ENCODE measurements around the gene TEAD1. TPM values are rescaled to one million over a fixed set of nuclear protein-coding genes. Genes with fewer than 3 reads are reported as not detected.

The TEAD1 gene
- total RNA-seq, 1 donor from 2014 or later, result 25.7 TPM

DNA sequence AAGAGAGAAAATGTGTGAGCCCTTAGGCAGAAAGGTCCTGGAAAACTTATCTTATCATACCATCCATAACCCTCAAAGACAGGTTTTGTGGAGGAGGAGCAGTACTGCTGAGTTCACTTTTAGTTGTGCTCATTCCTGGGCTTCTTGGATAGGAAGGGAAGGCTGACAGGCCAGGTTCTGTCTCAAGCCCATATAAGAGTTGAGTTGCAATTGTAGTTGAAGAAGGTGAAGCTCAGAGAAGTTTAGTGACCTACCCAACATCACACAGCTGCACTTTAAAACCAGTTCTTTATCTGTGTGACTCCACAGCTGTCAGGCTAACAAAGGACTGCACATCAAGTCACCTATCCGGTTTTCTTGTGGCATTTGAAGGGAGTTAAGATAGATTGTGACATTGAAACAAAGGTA is 13.0 kb downstream of the TEAD1 start:
- DNase-seq, result no peak

DNA sequence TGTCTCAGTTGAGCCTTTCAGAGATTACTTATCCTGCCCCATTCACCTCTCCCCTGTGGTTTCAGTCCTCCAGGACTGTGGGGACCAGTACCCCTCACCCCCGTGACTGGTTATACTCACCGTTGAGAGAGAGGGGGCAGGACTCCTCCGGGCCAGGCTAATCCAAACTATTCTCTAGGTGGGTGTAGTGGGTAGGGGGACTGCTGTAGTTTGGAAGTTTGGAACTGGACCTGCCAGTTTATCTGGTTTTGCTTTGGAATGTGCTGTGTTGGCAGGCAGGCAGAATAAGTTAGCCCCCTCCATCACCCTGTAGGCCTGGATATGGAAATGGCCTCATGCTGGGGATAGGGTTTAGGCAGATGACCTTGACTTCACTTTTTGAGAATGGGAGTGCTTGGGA is 13.5 kb downstream of the TEAD1 start:
- DNase-seq, result no peak

DNA sequence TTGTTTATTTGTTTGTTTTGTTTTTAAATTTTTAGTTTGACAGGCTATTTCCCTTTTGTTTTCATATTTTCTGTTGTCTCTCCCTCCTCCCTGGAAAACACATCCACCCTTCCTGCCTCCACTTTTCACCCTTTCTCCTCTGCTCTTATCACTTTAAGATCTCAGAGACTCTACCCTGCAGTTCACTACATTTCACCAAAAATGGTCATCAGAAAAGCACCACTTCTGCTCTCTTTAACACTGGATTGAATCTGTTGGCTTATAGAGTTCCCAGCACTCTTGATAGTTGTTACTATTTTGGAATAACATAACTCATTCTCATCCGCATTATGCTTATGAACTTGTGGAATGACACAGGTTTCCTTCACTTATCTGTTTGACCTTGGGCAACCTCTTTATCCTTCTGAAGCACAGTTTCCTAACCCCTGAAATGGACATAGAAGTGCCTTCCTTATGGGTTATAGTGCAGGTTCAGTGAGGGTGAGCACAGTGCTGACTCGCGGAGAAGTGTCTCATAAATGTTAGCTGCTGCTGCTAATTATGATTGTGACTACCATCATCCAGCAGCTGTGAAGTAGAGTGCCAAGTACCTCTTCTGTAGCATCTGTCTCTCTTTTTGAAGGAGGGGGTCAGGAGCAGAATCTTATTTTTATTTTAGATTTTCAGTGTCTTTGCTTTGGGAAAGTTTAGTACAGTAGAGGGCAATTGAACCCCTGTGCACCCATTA is 15.0 kb downstream of the TEAD1 start:
- no peak for DNase-seq

DNA sequence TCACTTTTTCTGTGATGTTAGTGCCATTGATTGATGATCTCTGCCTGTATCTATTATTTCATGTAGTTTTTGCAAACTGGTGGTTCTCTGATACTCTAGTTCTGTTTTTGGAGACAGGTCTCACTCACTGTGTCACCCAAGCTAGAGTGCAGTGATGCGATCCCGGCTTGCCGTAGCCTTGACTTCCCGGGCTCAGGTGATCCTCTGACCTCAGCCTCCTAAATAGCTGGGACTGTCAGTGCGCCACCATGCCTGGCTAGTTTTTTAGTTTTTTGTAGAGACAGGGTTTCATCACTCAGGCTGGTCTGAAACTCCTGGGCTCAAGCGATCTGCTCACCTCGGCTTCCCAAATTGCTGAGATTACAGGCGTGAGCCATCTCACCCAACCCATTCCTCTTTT is 16.4 kb downstream of the TEAD1 start:
- no peak for DNase-seq

DNA sequence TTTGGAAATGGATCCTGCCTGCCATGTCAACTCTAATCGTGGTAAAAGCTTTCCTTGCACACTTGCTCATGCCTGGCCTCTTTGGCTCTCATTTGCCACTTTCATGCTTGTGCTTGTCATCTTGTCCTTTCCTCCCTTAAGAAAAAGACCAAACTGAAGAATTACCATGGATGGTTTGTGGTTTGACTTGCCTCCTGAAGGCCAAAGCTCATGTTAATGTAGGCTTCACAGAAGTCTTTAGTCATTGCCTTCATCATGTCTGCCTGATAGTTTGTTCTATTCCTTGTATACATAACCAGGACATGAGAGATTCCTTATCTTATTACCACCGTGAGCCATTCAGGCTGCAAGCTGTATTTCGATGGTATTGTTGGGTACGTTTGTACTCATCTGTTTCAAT is 17.3 kb downstream of the TEAD1 start:
- no peak for DNase-seq

DNA sequence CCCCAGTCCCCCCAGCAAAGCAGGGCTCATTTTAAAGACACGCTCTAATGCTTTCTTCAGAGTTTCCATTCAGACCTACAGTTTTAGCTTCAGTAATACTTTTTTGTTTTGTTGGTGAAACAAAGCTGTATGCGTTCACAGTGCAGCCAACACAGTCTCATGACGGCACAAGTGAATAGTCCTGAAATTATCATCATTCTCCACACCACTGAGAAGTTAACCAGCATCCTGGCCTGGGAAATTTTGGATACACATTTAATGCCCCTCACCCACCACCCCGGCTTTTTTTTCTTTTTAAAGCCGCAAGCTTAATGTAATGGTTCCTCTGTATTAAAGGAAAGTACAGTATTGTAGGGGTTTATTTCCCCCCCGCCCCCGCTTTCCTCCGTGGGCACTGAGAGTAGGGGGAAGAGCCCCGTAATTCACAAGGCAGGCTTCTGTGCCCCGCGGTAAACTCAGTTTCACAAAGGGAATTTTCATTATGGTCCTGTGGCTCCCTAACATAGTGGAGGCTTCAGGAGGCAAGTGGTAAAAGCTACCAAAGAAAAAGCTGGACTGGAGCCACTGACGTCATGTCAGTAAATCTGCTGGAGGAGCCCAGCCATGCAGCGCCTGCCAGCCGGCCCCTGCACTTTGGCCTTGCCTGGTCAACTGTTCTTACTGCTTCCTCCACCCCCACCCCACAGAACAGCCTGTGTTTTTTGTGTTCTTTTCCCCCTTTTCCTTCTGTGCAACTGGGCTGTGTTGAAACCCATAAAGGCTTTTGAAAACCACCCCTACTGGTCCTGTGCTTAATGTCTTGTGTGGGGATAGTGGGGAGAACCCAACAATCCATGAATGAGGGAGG is 18.2 kb downstream of the TEAD1 start:
- peak; percentile 34 for DNase-seq

DNA sequence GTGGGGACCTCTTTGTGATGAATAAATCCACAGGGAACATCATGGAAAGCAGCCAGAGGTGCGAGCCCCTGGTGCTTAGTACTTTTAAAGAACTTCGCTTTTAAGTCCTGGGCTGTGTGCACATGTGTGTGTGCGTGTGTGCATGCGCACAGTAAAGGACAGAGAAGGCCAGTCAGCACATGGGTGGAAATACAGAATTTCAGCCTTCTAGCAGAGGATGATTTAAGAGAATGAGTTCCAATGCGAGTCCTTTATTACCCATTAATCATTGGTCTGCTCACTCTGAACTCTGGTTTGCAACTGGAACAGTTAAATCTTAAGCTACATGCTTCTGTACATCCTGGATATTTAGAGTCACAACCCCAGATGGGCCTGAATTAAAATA is 18.9 kb downstream of the TEAD1 start:
- DNase-seq, result no peak

DNA sequence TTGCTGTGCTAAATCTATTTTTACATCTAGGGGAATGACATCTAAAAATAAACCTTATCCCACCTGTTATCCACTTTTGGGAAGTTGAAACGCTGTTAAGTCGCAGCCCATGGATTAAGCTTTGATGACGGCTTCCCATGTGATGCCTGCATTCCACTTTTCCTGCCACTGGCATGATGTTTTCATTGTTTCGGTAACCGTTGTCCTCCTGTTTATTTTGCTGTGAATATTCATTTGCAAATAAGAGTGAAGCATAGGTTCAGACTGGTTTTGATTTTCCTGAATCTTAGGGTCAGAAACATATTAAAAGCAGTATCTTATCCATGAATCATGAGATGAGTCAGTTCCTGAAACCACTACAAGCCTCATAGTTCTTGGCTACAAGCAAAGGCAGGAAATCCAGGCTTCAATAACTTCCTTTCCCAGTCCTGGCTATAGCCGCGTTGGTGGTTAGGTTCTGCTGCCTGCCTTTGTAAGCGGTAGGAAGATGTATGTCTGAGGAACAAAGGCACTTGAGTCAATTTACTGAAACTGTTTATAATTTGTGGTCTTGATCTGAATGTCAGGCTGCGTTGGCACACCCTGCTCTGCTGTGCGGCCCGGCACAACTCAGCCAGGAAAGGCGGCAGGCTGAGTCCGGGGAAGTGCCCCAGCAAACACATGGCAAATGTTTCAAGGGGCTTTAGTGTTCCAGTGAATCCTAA is 19.4 kb downstream of the TEAD1 start:
- DNase-seq, result peak; percentile 9

DNA sequence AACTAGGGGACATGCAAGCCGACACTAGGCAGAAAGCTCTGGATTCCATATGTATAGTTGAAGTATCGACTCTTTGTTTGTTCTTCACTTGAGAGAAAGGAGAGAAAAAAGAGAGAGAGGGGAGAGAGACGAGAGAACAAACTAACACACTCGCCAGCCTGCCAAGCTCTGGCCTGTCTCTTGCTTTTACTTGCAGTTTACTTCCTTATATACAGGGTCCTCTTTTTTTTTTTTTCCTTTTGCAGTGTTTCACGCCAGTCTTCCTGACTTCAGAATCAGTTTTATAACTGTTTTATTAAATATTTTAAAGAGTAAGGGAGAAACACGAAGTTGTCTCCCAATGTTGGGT is 19.9 kb downstream of the TEAD1 start:
- no peak for DNase-seq

DNA sequence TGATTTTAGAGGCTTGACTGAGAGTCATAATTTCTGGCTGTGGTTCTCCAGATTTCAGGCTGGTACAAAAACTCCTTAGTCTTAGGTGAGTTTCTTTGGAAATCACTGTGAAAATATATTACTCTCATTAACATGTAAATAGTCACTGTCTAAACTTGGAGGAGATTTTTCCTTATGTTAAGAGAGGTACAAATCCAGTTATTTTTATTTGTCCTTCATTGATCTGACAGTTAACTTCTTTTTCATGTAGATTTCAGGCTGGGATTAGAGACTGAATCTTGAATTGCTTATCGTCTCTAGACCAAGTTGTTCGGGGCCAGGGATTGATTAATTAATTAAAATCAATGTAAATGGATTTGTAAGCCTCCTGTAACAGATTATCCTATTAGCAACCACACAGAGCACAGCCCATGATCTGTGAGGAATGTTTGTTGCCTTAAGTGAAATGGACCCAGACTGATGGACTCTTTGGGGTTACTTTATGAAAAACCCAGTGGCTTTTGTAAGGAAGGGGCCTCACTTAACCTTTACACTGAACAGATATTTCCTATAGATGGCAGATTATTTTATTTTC is 21.1 kb downstream of the TEAD1 start:
- no peak for DNase-seq

DNA sequence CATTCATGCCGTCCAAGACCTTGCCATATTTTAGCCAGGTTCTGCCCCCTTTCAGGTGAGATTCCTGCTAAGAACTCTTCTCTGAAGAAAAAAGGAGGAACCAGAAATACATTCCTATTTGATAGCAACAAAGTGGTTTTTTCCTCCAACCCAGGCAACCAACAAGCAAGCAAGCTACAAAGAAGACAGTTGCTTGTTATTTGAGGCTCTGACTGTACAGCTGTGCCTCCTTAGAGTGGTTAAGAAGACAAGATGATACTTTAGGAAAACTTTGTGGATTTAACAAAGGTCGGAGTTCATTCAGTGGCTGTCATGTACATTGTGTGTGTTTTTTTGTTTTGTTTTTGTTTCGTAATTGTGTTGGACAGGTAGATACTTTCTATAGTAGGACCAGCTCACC is 21.7 kb downstream of the TEAD1 start:
- no peak for DNase-seq

DNA sequence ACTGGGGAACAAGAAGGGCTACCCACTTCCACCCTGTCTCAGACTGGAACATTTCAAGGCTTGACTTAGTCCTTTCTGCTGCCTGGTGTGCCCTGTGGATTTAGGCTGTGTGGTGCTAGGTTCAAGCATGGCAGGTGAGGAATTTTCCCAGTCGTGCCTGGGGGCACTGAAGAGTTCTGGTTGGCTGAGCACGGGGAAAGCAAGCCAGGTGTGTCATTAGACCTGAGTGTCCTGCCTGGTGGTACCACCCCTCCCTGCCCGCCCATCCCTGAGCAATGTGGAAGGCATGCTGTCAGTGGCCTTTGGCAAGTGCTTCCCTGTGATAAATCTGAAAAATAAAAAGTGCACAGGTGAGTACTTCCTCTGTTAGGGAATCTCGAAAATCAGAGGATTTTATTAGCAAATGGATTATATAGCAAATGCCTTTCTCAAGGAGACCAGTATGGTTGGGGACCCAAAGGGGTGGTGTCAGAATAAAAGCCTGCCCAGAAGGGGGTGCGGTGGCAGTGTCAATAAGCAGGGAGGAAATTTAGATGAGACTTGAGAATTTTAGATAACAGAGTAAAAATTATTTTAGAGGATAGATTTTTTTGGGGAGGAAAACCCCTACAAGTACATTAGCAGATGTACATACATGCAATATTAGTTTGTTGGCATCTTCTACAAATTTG is 22.8 kb downstream of the TEAD1 start:
- no peak for DNase-seq

DNA sequence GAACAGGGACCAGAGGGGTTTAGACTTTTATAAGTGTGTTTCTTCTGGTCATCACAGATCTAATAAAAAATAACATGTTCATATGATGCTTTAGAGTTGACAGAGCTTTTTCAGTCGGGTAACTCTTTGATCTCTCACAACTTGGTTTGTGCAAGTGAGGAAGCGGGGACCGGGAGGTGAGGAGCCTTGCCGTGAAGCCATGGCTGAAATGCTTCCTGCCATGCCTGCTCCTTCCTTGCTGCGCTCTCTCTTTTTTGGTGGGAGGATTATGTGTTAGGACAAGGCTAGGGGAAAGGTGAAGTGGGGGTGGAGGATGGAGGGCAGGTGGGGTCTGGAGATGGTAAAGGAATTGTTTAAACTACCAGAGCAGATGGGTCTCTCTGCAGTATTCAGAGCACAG is 23.8 kb downstream of the TEAD1 start:
- no peak for DNase-seq

DNA sequence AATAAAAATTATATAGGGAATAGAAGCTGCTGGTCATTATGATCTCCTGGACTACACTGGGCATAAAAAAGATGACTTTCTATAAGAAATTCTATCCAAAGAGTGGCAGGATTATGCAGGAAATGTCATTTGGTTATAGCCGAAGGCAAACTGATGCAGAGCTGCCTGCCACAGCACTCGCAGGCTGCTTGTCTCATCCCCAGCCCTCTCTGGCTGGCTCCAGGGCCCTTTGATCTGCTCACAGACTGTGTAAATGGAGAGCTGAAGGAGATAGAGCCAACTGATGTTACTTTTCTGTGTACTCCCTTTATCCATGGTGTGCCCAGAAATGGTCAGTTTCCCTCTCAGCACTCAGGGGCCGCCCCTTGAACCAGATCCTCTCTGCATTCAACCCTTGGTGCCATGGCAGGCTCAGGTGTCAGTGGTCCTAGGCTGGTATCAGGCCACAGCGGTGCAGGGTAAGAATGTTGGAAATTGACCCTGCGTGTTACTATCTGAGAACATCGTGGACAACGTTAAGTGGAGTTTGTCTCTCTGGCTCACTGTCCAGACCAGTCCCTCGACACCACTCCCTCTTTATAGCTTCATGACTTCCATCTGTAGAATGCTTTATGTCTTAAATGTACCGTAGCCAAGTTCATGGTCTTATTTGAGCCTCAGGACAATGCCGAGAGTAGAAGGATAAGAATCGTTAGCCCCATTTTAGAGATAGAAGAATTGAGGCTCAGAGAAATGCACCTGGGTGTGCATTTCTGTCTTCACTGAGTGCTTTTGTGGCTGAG is 27.8 kb downstream of the TEAD1 start:
- no peak for DNase-seq

DNA sequence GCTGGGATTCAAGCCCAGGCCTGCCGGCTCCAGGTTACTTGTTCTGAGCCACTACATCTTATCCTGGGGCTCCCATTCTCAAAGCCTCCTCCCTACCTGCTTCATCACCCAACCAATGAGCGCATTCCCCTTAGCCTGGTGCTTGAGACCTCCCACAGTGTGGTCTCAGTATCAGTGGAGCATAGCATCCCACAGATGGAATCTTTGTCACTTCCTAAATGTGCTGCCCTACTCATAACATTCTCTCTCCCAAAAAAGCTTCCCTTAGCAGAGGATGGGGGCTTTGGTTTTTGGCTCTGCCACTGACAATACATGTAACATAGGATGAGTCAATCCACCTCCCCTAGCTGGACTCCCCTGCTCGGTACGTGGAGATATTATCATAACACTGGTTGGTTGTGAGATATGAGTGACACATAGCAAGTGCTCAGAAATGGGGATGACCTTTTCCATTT is 28.8 kb downstream of the TEAD1 start:
- DNase-seq, result no peak

DNA sequence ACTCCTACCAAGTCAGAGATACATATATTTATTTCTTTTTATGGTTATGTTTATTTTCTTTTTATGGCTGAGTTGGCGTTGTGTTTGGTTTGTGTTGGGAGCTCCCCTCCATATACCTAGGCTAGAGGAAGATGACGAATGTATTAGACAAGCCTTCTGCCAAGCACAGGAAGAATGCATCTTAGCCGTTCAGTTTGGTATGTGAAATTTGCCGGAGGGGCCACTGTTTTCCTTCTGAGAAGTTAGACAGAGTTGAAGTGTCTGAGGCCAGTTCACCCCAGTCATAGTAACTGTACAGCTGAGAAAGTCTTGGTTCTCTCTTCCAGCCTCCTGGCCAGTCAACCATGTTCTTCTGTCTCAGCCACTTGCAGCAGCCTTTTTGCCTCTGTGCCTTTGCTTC is 29.8 kb downstream of the TEAD1 start:
- DNase-seq, result no peak

DNA sequence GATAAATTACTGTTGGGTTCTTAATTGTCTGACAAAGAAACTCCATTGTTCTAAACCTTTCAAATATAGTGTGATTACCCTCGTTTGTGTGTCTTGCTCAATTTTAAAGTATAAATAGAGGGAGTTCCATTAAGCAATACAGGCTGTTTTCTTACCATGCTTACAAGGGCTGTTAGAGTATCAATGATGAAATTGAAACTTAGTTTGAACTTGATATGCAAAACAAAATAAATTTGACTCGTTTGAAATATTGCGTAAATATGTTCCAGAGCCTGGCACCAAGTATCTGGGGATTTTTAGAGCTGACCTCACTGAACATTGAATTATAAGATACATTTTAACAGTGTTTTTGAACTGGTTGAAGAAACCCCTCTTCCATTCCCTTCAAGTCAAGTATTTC is 31.7 kb downstream of the TEAD1 start:
- DNase-seq, result no peak

DNA sequence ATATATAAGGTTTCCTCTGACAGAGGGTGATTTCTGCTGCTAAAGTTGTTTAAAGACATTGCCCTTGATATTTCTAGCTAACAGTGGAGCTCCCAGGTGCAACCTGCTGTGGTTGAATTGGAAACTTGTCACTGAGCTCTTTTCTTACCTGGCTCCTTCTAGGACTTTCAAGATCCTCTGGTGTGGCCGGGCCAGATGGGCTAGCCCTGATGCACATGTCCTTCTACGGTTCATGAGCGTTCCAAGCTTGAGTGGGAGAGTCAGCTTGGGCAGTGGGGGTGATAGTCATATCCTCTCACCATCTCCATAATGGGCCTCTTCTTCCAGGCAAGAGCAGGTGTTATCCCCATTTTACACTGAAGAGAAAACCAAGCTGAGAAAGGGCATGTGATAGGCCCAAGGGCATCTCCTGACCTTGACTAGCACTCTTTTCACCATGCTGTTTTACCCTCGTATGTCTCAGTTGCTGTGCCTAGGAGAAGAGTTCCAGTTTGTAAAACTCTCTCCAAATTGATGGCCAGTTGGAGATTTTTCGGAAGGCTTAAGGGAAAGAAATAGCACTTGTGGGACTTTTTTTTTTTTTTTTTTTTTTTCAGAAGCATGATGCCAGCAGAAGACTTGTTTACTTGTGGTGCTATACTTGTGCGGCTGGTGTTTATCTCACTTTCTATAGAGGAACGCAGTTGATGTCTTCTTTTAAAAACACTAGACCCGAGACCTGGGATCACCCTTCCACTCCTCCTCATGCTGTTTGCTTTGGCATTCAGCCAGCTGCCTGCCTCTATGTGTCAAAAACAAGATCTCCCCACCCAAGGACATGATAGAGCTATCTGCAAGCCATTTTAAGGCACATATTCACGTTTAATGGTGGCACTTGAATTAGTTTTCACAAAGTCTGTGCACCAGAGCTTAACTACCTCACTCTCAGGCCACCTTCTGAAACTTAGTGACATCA is 32.6 kb downstream of the TEAD1 start:
- no peak for DNase-seq

DNA sequence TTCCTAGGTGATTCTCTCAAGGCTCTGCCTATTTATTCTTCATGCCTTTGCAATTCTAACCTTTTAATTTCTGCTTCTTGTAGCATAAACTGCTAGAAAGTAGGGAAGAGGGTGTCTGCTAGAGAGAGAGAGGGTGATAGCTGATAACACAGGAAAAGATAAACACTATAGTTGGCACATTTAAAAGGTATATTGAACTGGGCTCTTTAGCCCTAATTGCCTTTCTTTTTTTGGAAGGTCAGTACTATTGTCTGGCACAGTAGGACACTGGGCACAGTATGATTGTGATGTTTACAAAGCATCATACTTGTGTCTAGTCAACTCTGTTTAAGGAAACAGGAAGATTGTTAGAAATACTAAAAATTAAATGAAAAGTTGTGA is 33.3 kb downstream of the TEAD1 start:
- no peak for DNase-seq

DNA sequence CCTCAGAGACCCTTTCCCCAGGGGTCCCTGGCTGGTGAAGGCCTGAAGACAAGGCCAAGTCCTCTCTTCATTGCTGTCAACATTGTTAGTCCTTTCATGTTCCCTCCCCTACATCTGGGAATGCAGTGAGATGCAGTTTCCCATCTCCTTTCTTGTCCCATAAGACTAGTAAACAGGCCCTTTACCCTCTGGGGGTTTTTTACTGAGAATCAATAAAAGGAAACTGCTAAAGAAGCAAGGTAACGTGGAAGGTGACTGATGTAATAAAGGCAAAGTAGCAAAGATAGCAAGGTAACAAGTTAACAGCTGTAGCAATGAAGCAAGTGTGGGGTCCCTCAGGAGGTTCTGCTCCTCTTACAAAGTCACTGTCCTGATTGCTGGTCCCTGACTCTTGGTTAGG is 37.3 kb downstream of the TEAD1 start:
- no peak for DNase-seq
